Body of pancreas (tissue), 4 donors: Measurements from ENCODE around the gene WDR38.

Experiments used
- CTCF ChIP-seq, 7 experiments: fragments of 450-650 bp in 4 of 7; fragments of 200-600 bp in 3 of 7; sonication (generic) in 3 of 7; IDR thresholded peaks; one replicate each; pipeline ENCODE4 v1.5.1; 2016 to 2019; ENCODE audit warnings: antibody characterized with exemption in 7 of 7
- POLR2A ChIP-seq, 3 donors: fragments of 450-650 bp; IDR thresholded peaks; one replicate each; pipeline ENCODE4 v1.6.1; 2016; ENCODE audit warnings: antibody characterized with exemption in 3 of 3, mild to moderate bottlenecking in 2 of 3

DNA sequence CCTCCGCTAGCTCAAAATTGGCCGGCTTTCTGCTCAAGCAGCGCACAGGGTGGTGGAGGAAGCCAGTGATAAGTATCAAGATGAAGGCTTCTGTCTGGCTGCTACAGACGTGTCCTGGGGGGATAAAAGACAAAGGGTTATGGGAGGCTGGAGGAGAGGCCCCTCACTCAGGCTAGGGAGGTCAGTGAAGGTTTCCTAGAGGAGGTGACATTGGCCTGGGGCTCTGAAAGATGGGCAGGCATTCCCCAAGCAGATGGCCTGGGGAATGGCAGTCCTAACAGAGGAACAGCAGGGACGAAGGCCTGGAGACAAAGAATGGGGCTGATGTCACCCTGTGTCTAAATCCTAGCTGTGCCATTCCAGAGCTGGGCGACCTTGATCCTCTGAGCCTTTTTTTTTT is 44.0 kb upstream of the WDR38 start:
- TF ChIP-seq POLR2A (IDR thresholded peaks at IDR 0.05) (no peak), CTCF (IDR thresholded peaks at IDR 0.05) (no peak)
